Subcutaneous preadipocyte (primary cell): ENCODE data around the gene TUBE1. TPM values are rescaled to one million over a fixed set of nuclear protein-coding genes. Genes with fewer than 3 reads are reported as not detected.

Experiments
- total RNA-seq: library from RNA; depleted of rRNA; stranded (reverse); fragments of >200 nt; gene quantifications from 2 replicates; pipeline ENCODE4 v1.2.3, GENCODE V29; 2012

Gene TUBE1, protein sequence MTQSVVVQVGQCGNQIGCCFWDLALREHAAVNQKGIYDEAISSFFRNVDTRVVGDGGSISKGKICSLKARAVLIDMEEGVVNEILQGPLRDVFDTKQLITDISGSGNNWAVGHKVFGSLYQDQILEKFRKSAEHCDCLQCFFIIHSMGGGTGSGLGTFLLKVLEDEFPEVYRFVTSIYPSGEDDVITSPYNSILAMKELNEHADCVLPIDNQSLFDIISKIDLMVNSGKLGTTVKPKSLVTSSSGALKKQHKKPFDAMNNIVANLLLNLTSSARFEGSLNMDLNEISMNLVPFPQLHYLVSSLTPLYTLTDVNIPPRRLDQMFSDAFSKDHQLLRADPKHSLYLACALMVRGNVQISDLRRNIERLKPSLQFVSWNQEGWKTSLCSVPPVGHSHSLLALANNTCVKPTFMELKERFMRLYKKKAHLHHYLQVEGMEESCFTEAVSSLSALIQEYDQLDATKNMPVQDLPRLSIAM
- 18.4 and 23.3 TPM in 2 replicates for total RNA-seq

DNA sequence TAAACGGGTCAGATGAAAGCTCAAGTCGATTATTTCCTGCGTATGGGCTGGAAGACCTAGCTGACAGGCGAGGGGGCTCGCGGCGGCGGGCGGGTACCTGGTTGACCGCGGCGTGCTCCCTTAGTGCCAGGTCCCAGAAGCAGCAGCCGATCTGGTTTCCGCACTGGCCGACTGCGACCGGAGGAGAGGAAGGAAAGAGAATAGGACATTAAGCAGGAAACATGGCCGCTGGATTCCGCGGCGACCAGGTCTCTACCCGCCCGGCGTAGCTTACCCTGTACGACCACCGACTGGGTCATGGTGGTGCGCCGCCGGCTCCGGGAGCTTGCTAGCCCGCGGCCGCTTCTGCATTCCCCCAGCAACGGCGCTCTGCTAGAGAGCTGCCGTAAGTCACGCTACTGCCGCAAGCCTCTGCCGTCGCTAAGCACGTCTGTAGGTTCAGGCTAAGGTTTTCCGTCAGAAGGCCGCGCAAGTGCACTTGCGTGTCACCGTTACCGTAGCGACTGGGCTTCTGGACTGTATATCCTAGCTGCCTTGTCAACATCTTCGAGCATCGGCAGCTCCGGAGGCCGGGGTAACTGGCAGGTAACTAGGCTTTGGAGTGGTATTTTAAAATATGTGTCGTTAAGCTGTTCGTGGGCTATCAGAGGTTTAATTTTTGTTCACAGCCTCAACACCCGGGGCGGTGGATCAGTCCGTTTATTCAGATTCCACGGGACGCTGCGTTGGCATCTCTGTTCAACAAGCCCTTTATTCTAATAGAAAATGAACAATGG lies at the start of gene TUBE1, which contains the start of gene FAM229B:
Gene TUBE1, minus strand, starts transcription at position 347 of the 776 bp plus-strand sequence. Its CDS starts 48 bp downstream, at position 299.
Gene FAM229B, plus strand, starts transcription at position 456 of the 776 bp plus-strand sequence. CDS start 11,693 bp downstream, outside the sequence.

GRCh38 chr6:112054001-112054400 lies 33.3 kb downstream of the TUBE1 start, which contains the start of gene CCN6:
CCN6 (plus strand) TSS chr6:112054104; CDS start chr6:112054358, 254 bp downstream.

Other genes starting within 250 kb of the TUBE1 start
- gene FYN, start 214.0 kb downstream of the TUBE1 start, total RNA-seq = 55.1 and 57.5 TPM in 2 replicates
- not detected in 2 replicates for gene CCN6, start 33.4 kb downstream of the TUBE1 start, total RNA-seq
- gene FAM229B, start 109 bp upstream of the TUBE1 start, total RNA-seq = 4.5 and 5.1 TPM in 2 replicates
- gene LAMA4, start 167.1 kb upstream of the TUBE1 start, total RNA-seq = 511 and 632 TPM in 2 replicates